ENCODE results near the gene AGTR1.
"Not testable (repeated sequence)": the region's sequence is repeated elsewhere in the genome, so short reads cannot be mapped to it uniquely, and the experiment has no call there.

Gene AGTR1

GRCh38 chr3:148759430-148759829, 61.7 kb downstream of the AGTR1 start:
- no peak for DNase-seq

- no peak for DNase-seq
Observed at GRCh38 chr3:148763156-148763680, 65.5 kb downstream of the AGTR1 start.

GRCh38 chr3:148763986-148764935, 66.6 kb downstream of the AGTR1 start:
- DNase-seq: no peak

GRCh38 chr3:148772361-148772760, 74.7 kb downstream of the AGTR1 start:
- DNase-seq: no peak

GRCh38 chr3:148772835-148773234, 75.1 kb downstream of the AGTR1 start:
- DNase-seq: no peak

GRCh38 chr3:148773805-148774204, 76.1 kb downstream of the AGTR1 start:
- no peak for DNase-seq

- no peak for DNase-seq
Observed at GRCh38 chr3:148778926-148779325, 81.2 kb downstream of the AGTR1 start.

GRCh38 chr3:148785026-148785425, 87.3 kb downstream of the AGTR1 start:
- not testable (repeated sequence) for DNase-seq

- DNase-seq: not testable (repeated sequence)
Observed at GRCh38 chr3:148786159-148786558, 88.5 kb downstream of the AGTR1 start.

GRCh38 chr3:148789146-148789545, 91.4 kb downstream of the AGTR1 start:
- peak; percentile 13 for DNase-seq

GRCh38 chr3:148789906-148790305, 92.2 kb downstream of the AGTR1 start:
- no peak for DNase-seq

GRCh38 chr3:148790370-148790769, 92.7 kb downstream of the AGTR1 start:
- no peak for DNase-seq

- peak; percentile 2 for DNase-seq
Observed at GRCh38 chr3:148790851-148791735, 93.4 kb downstream of the AGTR1 start.

GRCh38 chr3:148791920-148792319, 94.2 kb downstream of the AGTR1 start:
- no peak for DNase-seq

- DNase-seq: no peak
Observed at GRCh38 chr3:148792516-148792915, 94.8 kb downstream of the AGTR1 start.
